HepG2 (cell line): ENCODE measurements around the gene PLXND1. TPM values are rescaled to one million over a fixed set of nuclear protein-coding genes. Genes with fewer than 3 reads are reported as not detected.

ENCODE experiments used
- HDAC1 ChIP-seq: sonication (generic); formaldehyde crosslinking; IDR thresholded peaks from 2 replicates; pipeline ENCODE4 v1.5.1; 2020; ENCODE audit warnings: mild to moderate bottlenecking, missing genetic modification reagents
- JDP2 ChIP-seq: sonication (generic); formaldehyde crosslinking; IDR thresholded peaks from 2 replicates; pipeline ENCODE4 v1.8.1; 2022; ENCODE audit warnings: missing genetic modification reagents, borderline replicate concordance
- JUNB ChIP-seq: sonication (generic); formaldehyde crosslinking; IDR thresholded peaks from 2 replicates; pipeline ENCODE4 v1.8.0; 2022; ENCODE audit warnings: missing genetic modification reagents, mild to moderate bottlenecking, borderline replicate concordance
- NBN ChIP-seq: fragments of 450-650 bp; conservative IDR thresholded peaks from 2 replicates; pipeline ENCODE4 v1.6.1; 2017
- ONECUT2 ChIP-seq: sonication (generic); formaldehyde crosslinking; IDR thresholded peaks from 2 replicates; pipeline ENCODE4 v1.4.0; 2020; ENCODE audit warnings: missing genetic modification reagents
- PRPF4 ChIP-seq: fragments of 200-400 bp; formaldehyde crosslinking; IDR thresholded peaks from 2 replicates; pipeline ENCODE4 v1.6.1; 2016; ENCODE audit warnings: low read length, low read depth; ENCODE audit not compliant: poor library complexity, severe bottlenecking
- RNF219 ChIP-seq: sonication (generic); formaldehyde crosslinking; IDR thresholded peaks from 2 replicates; pipeline ENCODE4 v1.5.0; 2020; ENCODE audit warnings: mild to moderate bottlenecking, missing genetic modification reagents
- SNAPC5 ChIP-seq: sonication (generic); formaldehyde crosslinking; IDR thresholded peaks from 2 replicates; pipeline ENCODE4 v1.8.1; 2023; ENCODE audit warnings: mild to moderate bottlenecking, missing genetic modification reagents, borderline replicate concordance
- SP4 ChIP-seq: sonication (generic); formaldehyde crosslinking; IDR thresholded peaks from 2 replicates; pipeline ENCODE4 v1.8.1; 2023; ENCODE audit warnings: mild to moderate bottlenecking, missing genetic modification reagents
- THRA ChIP-seq: sonication (generic); formaldehyde crosslinking; IDR thresholded peaks from 2 replicates; pipeline ENCODE4 v1.4.0; 2020; ENCODE audit warnings: missing genetic modification reagents, borderline replicate concordance
- ZNF138 ChIP-seq: sonication (generic); formaldehyde crosslinking; IDR thresholded peaks from 2 replicates; pipeline ENCODE4 v1.5.0; 2020; ENCODE audit warnings: mild to moderate bottlenecking, low read depth, missing genetic modification reagents
- ZNF253 ChIP-seq: sonication (generic); formaldehyde crosslinking; IDR thresholded peaks from 2 replicates; pipeline ENCODE4 v1.8.0; 2022; ENCODE audit warnings: mild to moderate bottlenecking, missing genetic modification reagents, borderline replicate concordance
- polyA plus RNA-seq, 8 experiments: library from polyadenylated mRNA; depleted of rRNA in 3 of 8; stranded (reverse) in 7 of 8; unstranded in 1 of 8; fragments of >200 nt; fragmentation: Illumina TruSeq in 4 of 8; extraction: Trizol in 4 of 8; gene quantifications; 2 replicates each; pipeline versions ENCODE4 v1.2.1 to v1.2.3, GENCODE V29; 2011 to 2016; ENCODE audit warnings: low read depth in 4 of 8, missing spikeins in 1 of 8, mixed read lengths in 1 of 8; ENCODE audit not compliant: insufficient read depth in 1 of 8
- total RNA-seq, 5 experiments: library from RNA; depleted of rRNA; stranded (reverse); fragments of >200 nt; fragmentation: Illumina TruSeq; extraction: Trizol; gene quantifications; 2 replicates each; pipeline ENCODE4 v1.2.3, GENCODE V29; 2016; ENCODE audit warnings: low read depth in 1 of 5

The PLXND1 gene
- total and polyA plus RNA-seq, 2 of the 13 experiments (the other 11 are each of a cell fraction or from before 2014, with no cell fraction given): 15.9 to 42.0 TPM

- TF ChIP-seq THRA (CRISPR knock-in tag): peak; percentile 78; the same call in 1 of the 2 replicates
- peak; percentile 74; the same call in 1 of the 2 replicates for TF ChIP-seq SP4
- no peak for TF ChIP-seq JDP2 (CRISPR knock-in tag)
- no peak for TF ChIP-seq JUNB
- TF ChIP-seq SNAPC5: 0 out of 2 replicates have a peak, but pooled peaks have one; percentile 42
- TF ChIP-seq ONECUT2 (CRISPR knock-in tag): peak; percentile 70; the same call in 1 of the 2 replicates
- no peak for TF ChIP-seq ZNF253 (CRISPR knock-in tag)
- TF ChIP-seq RNF219: no peak
- peak; percentile 88 for TF ChIP-seq HDAC1
- no peak for TF ChIP-seq PRPF4
- TF ChIP-seq NBN: no peak
- no peak for TF ChIP-seq ZNF138
Measured at GRCh38 chr3:129594907-129595390, 11.5 kb downstream of the PLXND1 start (continued).
